ENCODE measurements around the gene CAPN3.

The CAPN3 gene

DNA sequence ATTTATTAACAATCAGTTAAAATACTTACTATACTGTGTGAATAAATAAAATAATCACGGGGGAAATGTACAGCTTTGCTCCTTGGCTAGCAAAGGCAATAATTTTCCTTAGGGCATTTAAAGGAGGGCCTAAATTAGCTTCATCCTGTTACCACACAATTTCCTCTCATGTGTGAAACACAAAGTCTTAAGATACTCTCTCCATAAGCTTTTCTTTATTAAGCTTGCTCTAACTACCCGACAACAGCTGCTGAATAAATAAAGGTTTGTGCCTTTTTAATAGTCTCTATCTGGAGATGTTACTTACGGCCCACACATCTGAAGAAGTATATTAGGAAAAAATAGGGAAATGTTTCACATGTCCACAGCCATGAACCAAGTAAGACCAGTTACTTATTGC lies 102.0 kb downstream of the CAPN3 start:
- ChIA-PET POLR2A (no interaction called here), CTCF (interaction anchor here (1.3 to 1.7 kb wide), 2 partner anchors 11 to 19 kb away, joined by 4 to 8 read pairs; no protein-coding TSS in a partner anchor)
- DNase-seq (ENCODE audit: extremely low spot score) = no peak
- TF ChIP-seq, protein P1, sequence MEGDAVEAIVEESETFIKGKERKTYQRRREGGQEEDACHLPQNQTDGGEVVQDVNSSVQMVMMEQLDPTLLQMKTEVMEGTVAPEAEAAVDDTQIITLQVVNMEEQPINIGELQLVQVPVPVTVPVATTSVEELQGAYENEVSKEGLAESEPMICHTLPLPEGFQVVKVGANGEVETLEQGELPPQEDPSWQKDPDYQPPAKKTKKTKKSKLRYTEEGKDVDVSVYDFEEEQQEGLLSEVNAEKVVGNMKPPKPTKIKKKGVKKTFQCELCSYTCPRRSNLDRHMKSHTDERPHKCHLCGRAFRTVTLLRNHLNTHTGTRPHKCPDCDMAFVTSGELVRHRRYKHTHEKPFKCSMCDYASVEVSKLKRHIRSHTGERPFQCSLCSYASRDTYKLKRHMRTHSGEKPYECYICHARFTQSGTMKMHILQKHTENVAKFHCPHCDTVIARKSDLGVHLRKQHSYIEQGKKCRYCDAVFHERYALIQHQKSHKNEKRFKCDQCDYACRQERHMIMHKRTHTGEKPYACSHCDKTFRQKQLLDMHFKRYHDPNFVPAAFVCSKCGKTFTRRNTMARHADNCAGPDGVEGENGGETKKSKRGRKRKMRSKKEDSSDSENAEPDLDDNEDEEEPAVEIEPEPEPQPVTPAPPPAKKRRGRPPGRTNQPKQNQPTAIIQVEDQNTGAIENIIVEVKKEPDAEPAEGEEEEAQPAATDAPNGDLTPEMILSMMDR (IDR thresholded peaks at IDR 0.05; ENCODE audit: control extremely low read depth, extremely low read depth, low read depth, missing control alignments) = no peak
